Ascending aorta (tissue), 2 donors: ENCODE results near the gene BEST3. TPM values are rescaled to one million over a fixed set of nuclear protein-coding genes. Genes with fewer than 3 reads are reported as not detected.

Source experiments
- DNase-seq, 2 donors: peaks; one replicate each; pipeline ENCODE4 v3.0.0-alpha.2; 2019; ENCODE audit warnings: low spot score in 2 of 2
- H3K27ac ChIP-seq, 2 donors: fragments of 200-600 bp; sonication (generic); one replicate each; pipeline ENCODE4 v1.5.1; 2016 to 2017; ENCODE audit warnings: mild to moderate bottlenecking in 1 of 2
- H3K27me3 ChIP-seq: fragments of 200-600 bp; sonication (generic); one replicate; pipeline ENCODE4 v1.5.1; 2017
- H3K36me3 ChIP-seq, 2 donors: fragments of 200-600 bp; sonication (generic); one replicate each; pipeline ENCODE4 v1.5.1; 2016
- H3K4me1 ChIP-seq, 2 donors: fragments of 200-600 bp; sonication (generic); one replicate each; pipeline ENCODE4 v1.5.1; 2016 to 2017; ENCODE audit warnings: mild to moderate bottlenecking in 1 of 2
- H3K4me3 ChIP-seq, 2 donors: fragments of 200-600 bp; sonication (generic); one replicate each; pipeline ENCODE4 v1.5.1; 2016 to 2017; ENCODE audit warnings: mild to moderate bottlenecking in 1 of 2
- H3K9me3 ChIP-seq, 2 donors: fragments of 200-600 bp; sonication (generic); one replicate each; pipeline ENCODE4 v1.5.1; 2016
- intact Hi-C: fragments of 100-400 bp; cut with DNase I; formaldehyde crosslinking; loops from one replicate; pipeline ENCODE4 v1.15.1; 2023
- total RNA-seq: library from RNA; depleted of rRNA; stranded (reverse); fragments of >200 nt; gene quantifications from one replicate; pipeline ENCODE4 v1.1.0, GENCODE V29; 2016
- TF ChIP-seq, protein P1 (sequence below), 3 experiments: fragments of 200-600 bp in 2 of 3; fragments of 450-650 bp in 1 of 3; sonication (generic) in 2 of 3; IDR thresholded peaks; one replicate each; pipeline ENCODE4 v1.5.1; 2016 to 2019; ENCODE audit warnings: antibody characterized with exemption in 3 of 3, mild to moderate bottlenecking in 1 of 3, moderate library complexity in 1 of 3

BEST3 gene
- total RNA-seq, 1 donor from 2014 or later, result not detected

- intact Hi-C loops, result no loop called here
These were observed 5.0 kb downstream of the BEST3 start for GRCh38 chr12:69694123-69694522.

GRCh38 chr12:69689638-69690037, 9.5 kb downstream of the BEST3 start:
- H3K4me3 ChIP-seq, result no peak overlapping the region
- DNase-seq, result no peak
- no peaks in the 10 kb centered on the region for H3K36me3 ChIP-seq
- no peaks in the 10 kb centered on the region for H3K27me3 ChIP-seq
- intact Hi-C loops, result loop anchor here (5.0 kb wide), 1 partner anchor 48 kb away; the partner anchor contains the start of gene RAB3IP
- peaks cover 4 to 10% of the 10 kb centered on the region in 2 donors for H3K4me1 ChIP-seq
- H3K27ac ChIP-seq, result peak overlapping the region; percentile 41 to 72
- TF ChIP-seq, protein P1, sequence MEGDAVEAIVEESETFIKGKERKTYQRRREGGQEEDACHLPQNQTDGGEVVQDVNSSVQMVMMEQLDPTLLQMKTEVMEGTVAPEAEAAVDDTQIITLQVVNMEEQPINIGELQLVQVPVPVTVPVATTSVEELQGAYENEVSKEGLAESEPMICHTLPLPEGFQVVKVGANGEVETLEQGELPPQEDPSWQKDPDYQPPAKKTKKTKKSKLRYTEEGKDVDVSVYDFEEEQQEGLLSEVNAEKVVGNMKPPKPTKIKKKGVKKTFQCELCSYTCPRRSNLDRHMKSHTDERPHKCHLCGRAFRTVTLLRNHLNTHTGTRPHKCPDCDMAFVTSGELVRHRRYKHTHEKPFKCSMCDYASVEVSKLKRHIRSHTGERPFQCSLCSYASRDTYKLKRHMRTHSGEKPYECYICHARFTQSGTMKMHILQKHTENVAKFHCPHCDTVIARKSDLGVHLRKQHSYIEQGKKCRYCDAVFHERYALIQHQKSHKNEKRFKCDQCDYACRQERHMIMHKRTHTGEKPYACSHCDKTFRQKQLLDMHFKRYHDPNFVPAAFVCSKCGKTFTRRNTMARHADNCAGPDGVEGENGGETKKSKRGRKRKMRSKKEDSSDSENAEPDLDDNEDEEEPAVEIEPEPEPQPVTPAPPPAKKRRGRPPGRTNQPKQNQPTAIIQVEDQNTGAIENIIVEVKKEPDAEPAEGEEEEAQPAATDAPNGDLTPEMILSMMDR (IDR thresholded peaks at IDR 0.05), result no peak
- H3K9me3 ChIP-seq, result no peaks in the 10 kb centered on the region

More at GRCh38 chr12:69694123-69694522, 5.0 kb downstream of the BEST3 start:
- H3K4me1 ChIP-seq, result peaks cover 0 to 3% of the 10 kb centered on the region in 2 donors
- DNase-seq, result no peak
- no peaks in the 10 kb centered on the region for H3K27me3 ChIP-seq
- no peaks in the 10 kb centered on the region for H3K9me3 ChIP-seq
- TF ChIP-seq, protein P1 (IDR thresholded peaks at IDR 0.05), result no peak
- no peaks in the 10 kb centered on the region for H3K36me3 ChIP-seq
- H3K4me3 ChIP-seq, result no peak overlapping the region
- H3K27ac ChIP-seq, result no peak overlapping the region

DNA sequence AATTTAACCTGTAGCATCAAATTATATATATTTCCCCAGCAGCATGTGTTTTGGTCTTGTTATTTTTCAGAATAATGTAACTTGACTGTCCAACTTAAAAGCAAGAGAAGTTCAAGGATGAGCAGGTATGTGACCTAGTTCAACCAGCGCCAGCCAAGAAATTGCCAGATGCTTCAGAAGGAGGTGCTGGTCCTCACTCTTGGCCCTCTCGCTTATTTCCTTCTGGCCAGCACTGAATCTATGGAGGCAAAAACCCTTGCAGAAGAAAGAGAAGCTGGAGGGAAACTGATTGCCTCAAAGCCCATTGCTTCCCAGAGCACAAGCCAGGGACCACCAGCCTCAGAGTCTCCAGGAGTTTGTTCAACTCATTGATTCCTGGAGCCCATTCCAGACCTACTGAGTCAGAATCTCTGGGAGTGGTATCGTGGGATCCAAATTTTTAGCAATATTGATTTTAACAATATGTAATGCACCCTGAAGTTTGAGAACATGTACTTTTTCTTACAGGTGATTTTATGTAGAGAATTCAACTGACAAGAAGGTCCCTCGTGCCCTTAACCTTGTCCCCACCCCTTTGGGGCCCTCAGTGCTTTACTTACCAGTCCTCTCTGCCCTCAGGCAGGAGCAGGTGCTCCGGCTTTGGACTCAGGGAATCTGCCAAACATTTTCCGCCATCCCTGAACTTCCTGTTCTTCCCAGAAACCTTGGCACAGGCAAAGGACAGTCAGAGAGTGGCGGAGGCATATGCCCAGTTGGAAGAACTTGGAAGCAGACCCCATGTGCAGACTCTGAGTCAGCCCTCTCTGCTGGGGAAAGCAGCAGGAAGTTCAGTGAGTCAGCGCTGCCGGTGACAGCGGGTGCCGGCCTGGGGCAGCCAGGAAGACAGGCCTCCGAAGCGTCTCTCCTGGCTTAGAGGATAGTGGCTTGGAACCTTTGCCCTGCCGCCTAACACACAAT, 10.4 kb downstream of the BEST3 start:
- H3K27ac ChIP-seq, result peak overlapping the region; percentile 41 to 72
- H3K36me3 ChIP-seq, result no peaks in the 10 kb centered on the region
- TF ChIP-seq, protein P1 (IDR thresholded peaks at IDR 0.05), result no peak
- intact Hi-C loops, result loop anchor here (5.0 kb wide), 1 partner anchor 49 kb away; the partner anchor contains the start of gene RAB3IP
- H3K4me3 ChIP-seq, result peak overlapping the region in 1 of 2 donors; percentile 21
- DNase-seq, result peak; percentile 59 to 86
- H3K9me3 ChIP-seq, result no peaks in the 10 kb centered on the region
- H3K27me3 ChIP-seq, result no peaks in the 10 kb centered on the region
- H3K4me1 ChIP-seq, result peaks cover 4 to 10% of the 10 kb centered on the region in 2 donors

DNA sequence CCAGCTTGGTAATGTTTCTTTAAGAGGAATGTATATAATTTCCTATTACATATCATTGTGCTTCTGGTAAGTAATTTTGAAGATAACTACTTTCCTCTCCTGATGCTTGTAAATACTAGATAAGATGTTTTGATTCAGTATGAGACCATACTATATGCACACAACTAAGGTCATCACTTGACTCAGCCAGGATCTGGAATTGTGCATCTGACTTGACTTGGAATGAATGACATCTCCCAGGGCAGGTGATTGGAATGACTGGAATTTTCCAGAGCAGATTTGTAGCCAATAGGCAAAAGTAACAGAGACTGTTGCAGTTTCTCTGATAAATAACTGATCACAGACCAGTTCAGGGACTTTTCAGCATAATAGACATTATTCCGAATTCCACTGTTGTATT, 11.1 kb downstream of the BEST3 start:
- TF ChIP-seq, protein P1 (IDR thresholded peaks at IDR 0.05), result no peak
- peaks cover 4 to 10% of the 10 kb centered on the region in 2 donors for H3K4me1 ChIP-seq
- no peak overlapping the region for H3K4me3 ChIP-seq
- no peaks in the 10 kb centered on the region for H3K27me3 ChIP-seq
- no peaks in the 10 kb centered on the region for H3K9me3 ChIP-seq
- no peak for DNase-seq
- H3K27ac ChIP-seq, result no peak overlapping the region
- H3K36me3 ChIP-seq, result no peaks in the 10 kb centered on the region
- intact Hi-C loops, result loop anchor here (5.0 kb wide), 1 partner anchor 49 kb away; the partner anchor contains the start of gene RAB3IP

DNA sequence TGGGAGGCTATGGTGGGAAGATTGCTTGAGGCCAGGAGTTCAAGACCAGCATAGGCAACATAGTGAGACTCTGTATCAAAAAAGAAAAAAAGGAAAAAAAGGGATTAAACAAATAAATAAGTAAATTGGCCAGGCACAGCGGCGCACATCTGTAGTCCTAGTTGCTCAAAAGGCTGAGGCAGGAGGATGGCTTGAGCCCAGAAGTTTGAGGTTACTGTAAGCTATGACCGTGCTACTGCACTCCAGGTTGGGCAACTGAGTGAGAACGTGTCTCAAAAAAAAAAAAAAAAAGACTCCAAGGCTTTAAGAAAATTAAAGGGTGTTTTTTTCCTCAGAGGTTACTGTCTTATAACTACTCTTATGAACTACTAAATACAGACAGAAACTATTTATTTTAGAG, 11.7 kb downstream of the BEST3 start:
- intact Hi-C loops, result loop anchor here (5.0 kb wide), 1 partner anchor 50 kb away; the partner anchor contains the start of gene RAB3IP

More for the DNA sequence above, 11.7 kb downstream of the BEST3 start:
- Histone ChIP-seq H3K27ac (no peak overlapping the region), H3K9me3 (no peaks in the 10 kb centered on the region), H3K27me3 (no peaks in the 10 kb centered on the region), H3K36me3 (no peaks in the 10 kb centered on the region), H3K4me3 (no peak overlapping the region), H3K4me1 (peaks cover 4 to 10% of the 10 kb centered on the region in 2 donors)
- DNase-seq, result no peak
- TF ChIP-seq, protein P1 (IDR thresholded peaks at IDR 0.05), result no peak
